IPS DF 6.9 (cell line): ENCODE data around the gene TMEM239.
A peak's percentile ranks its signal among the peaks of the same experiment; 100 is the strongest.

Experiments
- DNase-seq: peaks from one replicate; pipeline ENCODE4 v3.0.0-alpha.2; 2013; ENCODE audit warnings: low read depth, low spot score
- H3K27ac ChIP-seq: one replicate; pipeline ENCODE4 v1.5.1; 2013; ENCODE audit warnings: low read length, control low read depth
- H3K27me3 ChIP-seq: 2 replicates; pipeline ENCODE4 v1.6.1; 2013; ENCODE audit warnings: mild to moderate bottlenecking, low read length; ENCODE audit not compliant: control insufficient read depth, insufficient read depth
- H3K36me3 ChIP-seq: 2 replicates; pipeline ENCODE4 v1.6.1; 2013; ENCODE audit warnings: low read length; ENCODE audit not compliant: control insufficient read depth, insufficient read depth
- H3K4me1 ChIP-seq: 2 replicates; pipeline ENCODE4 v1.6.1; 2013; ENCODE audit warnings: low read length; ENCODE audit not compliant: control insufficient read depth, insufficient read depth
- H3K4me3 ChIP-seq: 2 replicates; pipeline ENCODE4 v1.5.1; 2013; ENCODE audit warnings: mild to moderate bottlenecking, low read length
- H3K9me3 ChIP-seq: 2 replicates; pipeline ENCODE4 v1.6.1; 2013; ENCODE audit warnings: low read length, inconsistent platforms; ENCODE audit not compliant: control insufficient read depth, insufficient read depth
- WGBS: extraction: QIAGEN DNeasy Blood & Tissue Kit; methylation state at CpG from one replicate; pipeline ENCODE4 v1.1.7; 2013; ENCODE audit warnings: mixed read lengths, missing lambda C conversion rate; ENCODE audit not compliant: insufficient read length, insufficient coverage; 5-methylcytosine and 5-hydroxymethylcytosine counted together

The TMEM239 gene

GRCh38 chr20:2793471-2793870 is 22.7 kb upstream of the TMEM239 start:
- H3K27me3 ChIP-seq, result no peaks in the 10 kb centered on the region
- H3K36me3 ChIP-seq, result peaks cover 27% of the 10 kb centered on the region
- DNase-seq, result no peak
- no peaks in the 10 kb centered on the region for H3K9me3 ChIP-seq
- no CpG with 5 or more reads among the region's 6 CpGs for WGBS
- H3K4me3 ChIP-seq, result no peak overlapping the region
- H3K27ac ChIP-seq, result no peak overlapping the region
- no peaks in the 10 kb centered on the region for H3K4me1 ChIP-seq

- Histone ChIP-seq H3K36me3 (peaks cover 28% of the 10 kb centered on the region), H3K27ac (no peak overlapping the region), H3K4me3 (no peak overlapping the region), H3K9me3 (no peaks in the 10 kb centered on the region), H3K27me3 (no peaks in the 10 kb centered on the region), H3K4me1 (no peaks in the 10 kb centered on the region)
- no CpG with 5 or more reads among the region's 23 CpGs for WGBS
- DNase-seq, result no peak
Measured at GRCh38 chr20:2794202-2794748, 21.9 kb upstream of the TMEM239 start.

- WGBS, result no CpG with 5 or more reads among the region's 11 CpGs
- H3K4me1 ChIP-seq, result peaks cover under 1% of the 10 kb centered on the region; the same call in 1 of the 2 replicates
- H3K4me3 ChIP-seq, result no peak overlapping the region
- peaks cover 28% of the 10 kb centered on the region for H3K36me3 ChIP-seq
- no peak for DNase-seq
- no peaks in the 10 kb centered on the region for H3K27me3 ChIP-seq
- H3K9me3 ChIP-seq, result no peaks in the 10 kb centered on the region
- no peak overlapping the region for H3K27ac ChIP-seq
Measured at GRCh38 chr20:2794866-2795447, 21.2 kb upstream of the TMEM239 start.

- Histone ChIP-seq H3K4me1 (peaks cover 3% of the 10 kb centered on the region; the same call in 1 of the 2 replicates), H3K9me3 (no peaks in the 10 kb centered on the region), H3K27ac (no peak overlapping the region), H3K27me3 (no peaks in the 10 kb centered on the region), H3K36me3 (peaks cover 30% of the 10 kb centered on the region), H3K4me3 (no peak overlapping the region)
- no peak for DNase-seq
- no CpG with 5 or more reads among the region's 24 CpGs for WGBS
Measured at GRCh38 chr20:2795451-2795850, 20.7 kb upstream of the TMEM239 start.

GRCh38 chr20:2796011-2796660 is 20.0 kb upstream of the TMEM239 start:
- no peak overlapping the region for H3K4me3 ChIP-seq
- no peak overlapping the region for H3K27ac ChIP-seq
- peaks cover 30% of the 10 kb centered on the region for H3K36me3 ChIP-seq
- WGBS, result no CpG with 5 or more reads among the region's 20 CpGs
- no peaks in the 10 kb centered on the region for H3K9me3 ChIP-seq
- no peak for DNase-seq
- H3K4me1 ChIP-seq, result peaks cover 3% of the 10 kb centered on the region; the same call in 1 of the 2 replicates
- peaks cover 3% of the 10 kb centered on the region; the same call in 1 of the 2 replicates for H3K27me3 ChIP-seq

- Histone ChIP-seq H3K27ac (no peak overlapping the region), H3K4me1 (peaks cover 5% of the 10 kb centered on the region; the same call in 1 of the 2 replicates), H3K36me3 (peaks cover 30% of the 10 kb centered on the region), H3K4me3 (no peak overlapping the region), H3K27me3 (peaks cover 13% of the 10 kb centered on the region), H3K9me3 (no peaks in the 10 kb centered on the region)
- no peak for DNase-seq
- WGBS, result no CpG with 5 or more reads among the region's 16 CpGs
Measured at GRCh38 chr20:2797136-2797983, 18.8 kb upstream of the TMEM239 start.

GRCh38 chr20:2798095-2798805 is 17.9 kb upstream of the TMEM239 start:
- no CpG with 5 or more reads among the region's 19 CpGs for WGBS
- H3K9me3 ChIP-seq, result no peaks in the 10 kb centered on the region
- no peak overlapping the region for H3K27ac ChIP-seq
- no peak for DNase-seq
- H3K4me1 ChIP-seq, result peaks cover 5% of the 10 kb centered on the region; the same call in 1 of the 2 replicates
- H3K27me3 ChIP-seq, result peaks cover 19% of the 10 kb centered on the region
- H3K36me3 ChIP-seq, result peaks cover 30% of the 10 kb centered on the region
- H3K4me3 ChIP-seq, result no peak overlapping the region

GRCh38 chr20:2798814-2799213 is 17.4 kb upstream of the TMEM239 start:
- no peak for DNase-seq
- no peak overlapping the region for H3K27ac ChIP-seq
- peaks cover 30% of the 10 kb centered on the region for H3K36me3 ChIP-seq
- H3K27me3 ChIP-seq, result peaks cover 24% of the 10 kb centered on the region
- WGBS, result no CpG with 5 or more reads among the region's 6 CpGs
- no peak overlapping the region for H3K4me3 ChIP-seq
- H3K9me3 ChIP-seq, result no peaks in the 10 kb centered on the region
- H3K4me1 ChIP-seq, result peaks cover 5% of the 10 kb centered on the region; the same call in 1 of the 2 replicates

- H3K4me3 ChIP-seq, result peak overlapping the region; percentile 94; the same call in 1 of the 2 replicates
- no CpG with 5 or more reads among the region's 9 CpGs for WGBS
- no peak overlapping the region for H3K27ac ChIP-seq
Measured at GRCh38 chr20:2799271-2799670, 16.9 kb upstream of the TMEM239 start.

More at GRCh38 chr20:2799271-2799670, 16.9 kb upstream of the TMEM239 start:
- Histone ChIP-seq H3K27me3 (peaks cover 29% of the 10 kb centered on the region), H3K36me3 (peaks cover 30% of the 10 kb centered on the region), H3K9me3 (no peaks in the 10 kb centered on the region), H3K4me1 (peaks cover 5% of the 10 kb centered on the region; the same call in 1 of the 2 replicates)
- no peak for DNase-seq
